C4-2B (cell line): ENCODE measurements around the gene PDE4DIP.
"Not testable (repeated sequence)": the region's sequence is repeated elsewhere in the genome, so short reads cannot be mapped to it uniquely, and the experiment has no call there.

ENCODE experiments used
- ZFX ChIP-seq: fragments of 450-650 bp; IDR thresholded peaks from 2 replicates; pipeline ENCODE4 v1.6.1; 2017
- TF ChIP-seq, protein P1 (sequence below): fragments of 450-650 bp; conservative IDR thresholded peaks from 2 replicates; pipeline ENCODE4 v1.5.1; 2017; ENCODE audit warnings: mild to moderate bottlenecking

DNA sequence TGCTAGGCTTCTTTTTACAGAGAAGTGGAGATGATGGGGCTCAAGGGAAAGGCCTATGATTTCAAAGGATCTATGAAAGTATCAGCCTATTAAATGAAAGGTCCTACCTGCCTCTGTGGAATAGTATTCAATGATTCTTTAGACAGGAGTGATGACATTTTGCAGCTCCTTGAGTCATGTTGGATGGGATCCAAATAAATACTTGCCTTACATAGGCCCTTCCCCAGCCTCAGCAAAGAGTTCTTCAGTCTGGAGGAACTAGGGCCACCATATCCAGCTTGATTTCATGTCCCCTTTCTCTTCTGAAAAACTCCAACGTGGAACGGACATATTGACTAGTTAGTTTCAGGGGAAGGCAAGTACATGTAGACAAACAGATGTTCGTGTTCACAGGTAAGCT lies 171.3 kb downstream of the PDE4DIP start:
- TF ChIP-seq, protein P1, sequence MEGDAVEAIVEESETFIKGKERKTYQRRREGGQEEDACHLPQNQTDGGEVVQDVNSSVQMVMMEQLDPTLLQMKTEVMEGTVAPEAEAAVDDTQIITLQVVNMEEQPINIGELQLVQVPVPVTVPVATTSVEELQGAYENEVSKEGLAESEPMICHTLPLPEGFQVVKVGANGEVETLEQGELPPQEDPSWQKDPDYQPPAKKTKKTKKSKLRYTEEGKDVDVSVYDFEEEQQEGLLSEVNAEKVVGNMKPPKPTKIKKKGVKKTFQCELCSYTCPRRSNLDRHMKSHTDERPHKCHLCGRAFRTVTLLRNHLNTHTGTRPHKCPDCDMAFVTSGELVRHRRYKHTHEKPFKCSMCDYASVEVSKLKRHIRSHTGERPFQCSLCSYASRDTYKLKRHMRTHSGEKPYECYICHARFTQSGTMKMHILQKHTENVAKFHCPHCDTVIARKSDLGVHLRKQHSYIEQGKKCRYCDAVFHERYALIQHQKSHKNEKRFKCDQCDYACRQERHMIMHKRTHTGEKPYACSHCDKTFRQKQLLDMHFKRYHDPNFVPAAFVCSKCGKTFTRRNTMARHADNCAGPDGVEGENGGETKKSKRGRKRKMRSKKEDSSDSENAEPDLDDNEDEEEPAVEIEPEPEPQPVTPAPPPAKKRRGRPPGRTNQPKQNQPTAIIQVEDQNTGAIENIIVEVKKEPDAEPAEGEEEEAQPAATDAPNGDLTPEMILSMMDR, result not testable (repeated sequence)
- TF ChIP-seq ZFX, result not testable (repeated sequence)
